Measurements from ENCODE around the gene TMEM50B.

DNA sequence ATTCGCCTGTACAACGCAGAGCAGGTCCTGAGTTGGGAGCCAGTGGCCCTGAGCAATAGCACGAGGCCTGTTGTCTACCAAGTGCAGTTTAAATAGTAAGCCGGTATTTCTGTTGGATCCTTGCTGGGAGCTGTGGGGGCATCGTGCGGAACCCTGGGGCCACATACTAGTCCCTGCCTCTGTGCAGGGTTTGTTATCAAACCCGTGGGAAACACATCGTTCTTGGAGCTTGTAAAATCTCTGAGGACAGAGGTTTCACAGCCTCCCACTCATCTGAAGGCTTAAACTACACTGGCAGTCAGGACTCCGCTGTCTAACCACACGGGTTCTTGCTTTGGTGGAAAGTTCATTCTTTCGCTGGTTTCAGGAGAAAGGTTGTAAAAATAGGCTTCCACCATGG lies 64.8 kb downstream of the TMEM50B start:
- TF ChIP-seq RAD21 (IDR thresholded peaks at IDR 0.05; ENCODE audit: low read depth) = no peak
- no peak for TF ChIP-seq CREB1 (IDR thresholded peaks at IDR 0.05; ENCODE audit: low read depth)
- TF ChIP-seq EP300 (IDR thresholded peaks at IDR 0.05; ENCODE audit: borderline replicate concordance) = no peak
- TF ChIP-seq, protein P1, sequence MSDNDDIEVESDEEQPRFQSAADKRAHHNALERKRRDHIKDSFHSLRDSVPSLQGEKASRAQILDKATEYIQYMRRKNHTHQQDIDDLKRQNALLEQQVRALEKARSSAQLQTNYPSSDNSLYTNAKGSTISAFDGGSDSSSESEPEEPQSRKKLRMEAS (IDR thresholded peaks at IDR 0.05) = no peak
- no peak for TF ChIP-seq TAF1 (IDR thresholded peaks at IDR 0.05; ENCODE audit: low read depth)
- TF ChIP-seq CEBPB (IDR thresholded peaks at IDR 0.05) = no peak
- TF ChIP-seq NFIC (IDR thresholded peaks at IDR 0.05) = no peak

All from Ishikawa (cell line).